Thoracic aorta (tissue), 2 donors: Measurements from ENCODE around the gene MICU1. TPM values are rescaled to one million over a fixed set of nuclear protein-coding genes. Genes with fewer than 3 reads are reported as not detected.

ENCODE experiments used
- ATAC-seq: fragments of 150-250 bp; one replicate; pipeline ENCODE4 v1.8.0; 2017; ENCODE audit warnings: low read depth; ENCODE audit not compliant: insufficient number of reproducible peaks, low FRiP score
- DNase-seq: peaks from one replicate; pipeline ENCODE4 v3.0.0-alpha.2; 2020; ENCODE audit warnings: low spot score
- H3K27ac ChIP-seq, 2 donors: fragments of 200-600 bp; sonication (generic); 1 replicate in 1 of 2; 2 replicates in 1 of 2; pipeline ENCODE4 v1.5.1; 2016; ENCODE audit warnings: mild to moderate bottlenecking in 2 of 2, moderate library complexity in 2 of 2
- H3K27me3 ChIP-seq: fragments of 200-600 bp; sonication (generic); replicated peaks from 2 replicates; pipeline ENCODE4 v1.6.0; 2016; ENCODE audit warnings: mild to moderate bottlenecking; ENCODE audit not compliant: insufficient read depth
- H3K36me3 ChIP-seq: fragments of 200-600 bp; sonication (generic); one replicate; pipeline ENCODE4 v1.5.1; 2016
- H3K4me1 ChIP-seq, 2 donors: fragments of 200-600 bp; sonication (generic); 1 replicate in 1 of 2; 2 replicates in 1 of 2; pipeline versions ENCODE4 v1.5.1 to v1.6.0; 2016; ENCODE audit warnings: low read depth in 2 of 2, mild to moderate bottlenecking in 1 of 2; ENCODE audit not compliant: control insufficient read depth in 1 of 2
- H3K4me3 ChIP-seq: fragments of 200-600 bp; sonication (generic); 2 replicates; pipeline ENCODE4 v1.5.1; 2016; ENCODE audit warnings: mild to moderate bottlenecking
- H3K9me3 ChIP-seq: fragments of 200-600 bp; sonication (generic); 2 replicates; pipeline ENCODE4 v1.5.1; 2016
- total RNA-seq, 2 donors: library from RNA; depleted of rRNA; stranded (reverse); fragments of >200 nt; gene quantifications; one replicate each; pipeline versions ENCODE4 v1.1.0 to v1.2.3, GENCODE V29; 2016
- TF ChIP-seq, protein P1 (sequence below): fragments of 200-600 bp; sonication (generic); IDR thresholded peaks from one replicate; pipeline ENCODE4 v1.5.1; 2019; ENCODE audit warnings: antibody characterized with exemption

Gene MICU1
- total RNA-seq, 2 donors from 2014 or later: 37.4 to 63.5 TPM

GRCh38 chr10:72466018-72466417, 159.9 kb downstream of the MICU1 start:
- no peaks in the 10 kb centered on the region for H3K9me3 ChIP-seq
- no peak overlapping the region for H3K4me3 ChIP-seq
- H3K4me1 ChIP-seq: no peaks in the 10 kb centered on the region
- ATAC-seq (no peak), DNase-seq (no peak)
- no peaks in the 10 kb centered on the region for H3K27me3 ChIP-seq
- H3K27ac ChIP-seq: no peak overlapping the region
- H3K36me3 ChIP-seq: no peaks in the 10 kb centered on the region
- TF ChIP-seq, protein P1, sequence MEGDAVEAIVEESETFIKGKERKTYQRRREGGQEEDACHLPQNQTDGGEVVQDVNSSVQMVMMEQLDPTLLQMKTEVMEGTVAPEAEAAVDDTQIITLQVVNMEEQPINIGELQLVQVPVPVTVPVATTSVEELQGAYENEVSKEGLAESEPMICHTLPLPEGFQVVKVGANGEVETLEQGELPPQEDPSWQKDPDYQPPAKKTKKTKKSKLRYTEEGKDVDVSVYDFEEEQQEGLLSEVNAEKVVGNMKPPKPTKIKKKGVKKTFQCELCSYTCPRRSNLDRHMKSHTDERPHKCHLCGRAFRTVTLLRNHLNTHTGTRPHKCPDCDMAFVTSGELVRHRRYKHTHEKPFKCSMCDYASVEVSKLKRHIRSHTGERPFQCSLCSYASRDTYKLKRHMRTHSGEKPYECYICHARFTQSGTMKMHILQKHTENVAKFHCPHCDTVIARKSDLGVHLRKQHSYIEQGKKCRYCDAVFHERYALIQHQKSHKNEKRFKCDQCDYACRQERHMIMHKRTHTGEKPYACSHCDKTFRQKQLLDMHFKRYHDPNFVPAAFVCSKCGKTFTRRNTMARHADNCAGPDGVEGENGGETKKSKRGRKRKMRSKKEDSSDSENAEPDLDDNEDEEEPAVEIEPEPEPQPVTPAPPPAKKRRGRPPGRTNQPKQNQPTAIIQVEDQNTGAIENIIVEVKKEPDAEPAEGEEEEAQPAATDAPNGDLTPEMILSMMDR: no peak

- DNase-seq (no peak), ATAC-seq (no peak)
- Histone ChIP-seq H3K9me3 (no peaks in the 10 kb centered on the region), H3K4me3 (no peak overlapping the region), H3K27me3 (no peaks in the 10 kb centered on the region), H3K27ac (no peak overlapping the region), H3K36me3 (no peaks in the 10 kb centered on the region), H3K4me1 (no peaks in the 10 kb centered on the region)
- TF ChIP-seq, protein P1: no peak
These were observed 161.4 kb downstream of the MICU1 start for GRCh38 chr10:72464438-72464837.

DNA sequence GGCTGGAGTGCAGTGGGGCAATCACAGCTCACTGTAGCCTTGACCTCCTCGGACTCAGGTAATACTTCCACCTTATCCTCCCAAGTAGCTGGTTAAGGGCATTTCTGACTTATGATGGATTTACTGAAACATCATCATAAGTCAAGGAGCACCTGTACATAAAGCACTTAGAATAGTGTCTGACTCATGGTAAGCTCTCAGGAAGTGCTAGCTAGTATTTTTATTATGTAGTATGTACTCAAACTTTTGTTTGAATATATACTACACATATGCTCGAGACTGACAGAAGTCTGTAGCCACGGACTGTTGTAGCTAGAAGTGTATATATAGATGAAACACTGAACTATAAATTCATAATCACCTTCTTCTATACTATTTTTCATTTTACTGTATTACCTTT, 163.6 kb downstream of the MICU1 start:
- Histone ChIP-seq H3K27me3 (no peaks in the 10 kb centered on the region), H3K36me3 (no peaks in the 10 kb centered on the region), H3K4me3 (no peak overlapping the region), H3K4me1 (no peaks in the 10 kb centered on the region), H3K27ac (no peak overlapping the region), H3K9me3 (no peaks in the 10 kb centered on the region)
- ATAC-seq (no peak), DNase-seq (no peak)
- TF ChIP-seq, protein P1: no peak

GRCh38 chr10:72461085-72461484, 164.8 kb downstream of the MICU1 start:
- no peak overlapping the region for H3K4me3 ChIP-seq
- DNase-seq (no peak), ATAC-seq (no peak)
- TF ChIP-seq, protein P1: no peak
- no peaks in the 10 kb centered on the region for H3K27me3 ChIP-seq
- H3K9me3 ChIP-seq: no peaks in the 10 kb centered on the region
- no peaks in the 10 kb centered on the region for H3K36me3 ChIP-seq
- no peaks in the 10 kb centered on the region for H3K4me1 ChIP-seq
- H3K27ac ChIP-seq: no peak overlapping the region

- DNase-seq (no peak), ATAC-seq (no peak)
- no peak overlapping the region for H3K27ac ChIP-seq
- H3K27me3 ChIP-seq: no peaks in the 10 kb centered on the region
- H3K9me3 ChIP-seq: no peaks in the 10 kb centered on the region
- no peaks in the 10 kb centered on the region for H3K36me3 ChIP-seq
- H3K4me1 ChIP-seq: no peaks in the 10 kb centered on the region
- TF ChIP-seq, protein P1: no peak
- no peak overlapping the region for H3K4me3 ChIP-seq
These were observed 165.5 kb downstream of the MICU1 start for GRCh38 chr10:72460284-72460876.
